Tibial nerve (tissue), 4 donors: Measurements from ENCODE around the gene SLC25A5. TPM values are rescaled to one million over a fixed set of nuclear protein-coding genes. Genes with fewer than 3 reads are reported as not detected.

ENCODE experiments used
- DNase-seq, 2 donors: peaks; one replicate each; pipeline ENCODE4 v3.0.0-alpha.2; 2019; ENCODE audit warnings: low spot score in 2 of 2
- H3K27ac ChIP-seq, 4 donors: fragments of 200-600 bp; sonication (generic) in 3 of 4; one replicate each; pipeline ENCODE4 v1.5.1; 2017 to 2019; ENCODE audit warnings: mild to moderate bottlenecking in 1 of 4
- H3K27me3 ChIP-seq, 2 donors: fragments of 200-600 bp; sonication (generic) in 1 of 2; one replicate each; pipeline versions ENCODE4 v1.5.1 to v1.6.0; 2017 to 2019
- H3K36me3 ChIP-seq, 3 donors: fragments of 200-600 bp; sonication (generic); one replicate each; pipeline ENCODE4 v1.5.1; 2018 to 2019
- H3K4me1 ChIP-seq, 4 donors: fragments of 200-600 bp; sonication (generic) in 3 of 4; one replicate each; pipeline ENCODE4 v1.5.1; 2017 to 2019
- H3K4me3 ChIP-seq, 4 donors: fragments of 200-600 bp; sonication (generic) in 3 of 4; one replicate each; pipeline ENCODE4 v1.5.1; 2017 to 2019; ENCODE audit warnings: mild to moderate bottlenecking in 1 of 4, moderate library complexity in 1 of 4
- H3K9me3 ChIP-seq, 4 donors: fragments of 200-600 bp; sonication (generic) in 3 of 4; one replicate each; pipeline ENCODE4 v1.5.1; 2017 to 2019
- EP300 ChIP-seq, 2 donors: sonication (generic); formaldehyde crosslinking; IDR thresholded peaks; one replicate each; pipeline ENCODE4 v1.6.1; 2017; ENCODE audit warnings: antibody characterized with exemption in 2 of 2, mild to moderate bottlenecking in 1 of 2
- POLR2A ChIP-seq, 2 donors: fragments of 450-650 bp; IDR thresholded peaks; one replicate each; pipeline ENCODE4 v1.6.1; 2017; ENCODE audit warnings: antibody characterized with exemption in 2 of 2, mild to moderate bottlenecking in 2 of 2, moderate library complexity in 2 of 2
- WGBS, 2 donors: methylation state at CpG; one replicate each; pipeline ENCODE4 v1.1.5; 2018; 5-methylcytosine and 5-hydroxymethylcytosine counted together
- total RNA-seq, 4 donors: library from RNA; depleted of rRNA; stranded (reverse); fragments of >200 nt; gene quantifications; one replicate each; pipeline ENCODE4 v1.1.0, GENCODE V29; 2016
- TF ChIP-seq, protein P1 (sequence below), 5 experiments: fragments of 200-600 bp in 3 of 5; fragments of 450-650 bp in 2 of 5; sonication (generic) in 3 of 5; IDR thresholded peaks; one replicate each; pipeline ENCODE4 v1.5.1; 2016 to 2019; ENCODE audit warnings: antibody characterized with exemption in 5 of 5, mild to moderate bottlenecking in 3 of 5, moderate library complexity in 2 of 5

The SLC25A5 gene
- total RNA-seq, 4 donors from 2014 or later, result 79.3 to 176 (median 93.3) TPM

DNA sequence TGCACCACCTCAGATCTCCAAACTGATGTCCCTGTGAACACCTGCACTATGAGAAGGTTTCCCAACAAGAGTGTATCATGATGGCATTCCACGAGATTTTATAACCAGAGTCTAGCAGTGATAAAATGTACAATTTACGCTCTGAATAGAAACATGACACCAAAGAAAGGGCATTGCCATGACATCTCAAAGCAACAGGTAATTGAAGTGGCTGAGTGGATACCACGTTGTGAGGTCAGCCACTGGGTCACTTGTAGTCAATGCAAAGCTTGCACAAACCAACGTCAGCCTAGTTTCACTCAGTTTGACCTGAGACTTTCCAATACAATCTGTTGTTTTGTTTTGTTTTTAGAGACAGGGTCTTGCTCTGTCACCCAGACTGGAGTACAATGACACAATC, 15.0 kb upstream of the SLC25A5 start:
- Histone ChIP-seq H3K27ac (no peak overlapping the region), H3K4me1 (no peaks in the 10 kb centered on the region), H3K36me3 (peaks cover 0 to 18% (median 0%) of the 10 kb centered on the region in 3 donors), H3K27me3 (no peaks in the 10 kb centered on the region), H3K4me3 (no peak overlapping the region), H3K9me3 (no peaks in the 10 kb centered on the region)
- TF ChIP-seq EP300 (IDR thresholded peaks at IDR 0.05), result no peak
- TF ChIP-seq POLR2A (IDR thresholded peaks at IDR 0.05), result no peak
- WGBS, 2 donors, result 66 to 70% methylated on average over 4 of the region's 4 CpGs
- DNase-seq, result no peak

DNA sequence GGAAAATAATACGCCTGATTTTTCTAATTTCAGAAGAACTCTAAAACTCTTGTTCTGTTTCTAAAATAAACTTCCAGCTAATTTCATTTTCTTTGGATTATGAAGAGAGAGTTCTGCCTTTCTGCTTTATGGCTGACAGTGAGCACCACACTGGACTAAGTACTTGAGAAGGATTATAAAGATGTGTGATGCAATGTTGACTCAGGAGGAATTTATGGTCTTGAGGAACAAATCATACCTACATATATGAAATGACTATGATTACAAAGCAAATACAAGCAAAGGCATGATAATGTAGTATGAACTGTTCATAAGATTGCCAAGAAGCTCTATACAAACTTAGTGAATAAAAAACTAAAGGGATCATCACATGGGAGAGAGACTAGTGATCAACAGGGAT, 13.0 kb upstream of the SLC25A5 start:
- Histone ChIP-seq H3K4me3 (no peak overlapping the region), H3K27ac (no peak overlapping the region), H3K36me3 (peaks cover 0 to 18% (median 0%) of the 10 kb centered on the region in 3 donors), H3K27me3 (no peaks in the 10 kb centered on the region), H3K9me3 (no peaks in the 10 kb centered on the region), H3K4me1 (no peaks in the 10 kb centered on the region)
- no peak for DNase-seq
- 91 to 95% methylated on average over 1 of the region's 1 CpG for WGBS, 2 donors
- TF ChIP-seq, protein P1, sequence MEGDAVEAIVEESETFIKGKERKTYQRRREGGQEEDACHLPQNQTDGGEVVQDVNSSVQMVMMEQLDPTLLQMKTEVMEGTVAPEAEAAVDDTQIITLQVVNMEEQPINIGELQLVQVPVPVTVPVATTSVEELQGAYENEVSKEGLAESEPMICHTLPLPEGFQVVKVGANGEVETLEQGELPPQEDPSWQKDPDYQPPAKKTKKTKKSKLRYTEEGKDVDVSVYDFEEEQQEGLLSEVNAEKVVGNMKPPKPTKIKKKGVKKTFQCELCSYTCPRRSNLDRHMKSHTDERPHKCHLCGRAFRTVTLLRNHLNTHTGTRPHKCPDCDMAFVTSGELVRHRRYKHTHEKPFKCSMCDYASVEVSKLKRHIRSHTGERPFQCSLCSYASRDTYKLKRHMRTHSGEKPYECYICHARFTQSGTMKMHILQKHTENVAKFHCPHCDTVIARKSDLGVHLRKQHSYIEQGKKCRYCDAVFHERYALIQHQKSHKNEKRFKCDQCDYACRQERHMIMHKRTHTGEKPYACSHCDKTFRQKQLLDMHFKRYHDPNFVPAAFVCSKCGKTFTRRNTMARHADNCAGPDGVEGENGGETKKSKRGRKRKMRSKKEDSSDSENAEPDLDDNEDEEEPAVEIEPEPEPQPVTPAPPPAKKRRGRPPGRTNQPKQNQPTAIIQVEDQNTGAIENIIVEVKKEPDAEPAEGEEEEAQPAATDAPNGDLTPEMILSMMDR (IDR thresholded peaks at IDR 0.05), result no peak
- TF ChIP-seq EP300 (IDR thresholded peaks at IDR 0.05) (no peak), POLR2A (IDR thresholded peaks at IDR 0.05) (no peak)

DNA sequence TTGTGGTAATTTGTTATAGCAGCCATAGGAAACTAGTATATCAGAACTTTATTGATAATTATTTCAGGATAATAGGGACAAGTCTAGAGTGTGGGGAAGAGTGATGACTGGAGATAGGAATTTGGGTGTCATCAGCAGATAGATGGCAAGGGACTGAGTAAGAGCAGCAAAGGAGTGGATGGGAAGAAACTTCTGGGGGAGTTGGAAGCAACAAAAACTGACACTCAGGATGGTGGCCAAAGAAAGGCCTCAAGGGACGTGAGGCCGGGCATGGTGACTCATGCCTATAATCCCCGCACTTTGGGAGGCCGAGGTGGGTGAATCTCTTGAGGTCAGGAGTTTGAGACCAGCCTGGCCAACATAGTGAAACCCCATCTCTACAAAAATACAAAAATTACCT, 9.1 kb upstream of the SLC25A5 start:
- TF ChIP-seq POLR2A (IDR thresholded peaks at IDR 0.05), result no peak
- no peak for TF ChIP-seq EP300 (IDR thresholded peaks at IDR 0.05)
- TF ChIP-seq, protein P1 (IDR thresholded peaks at IDR 0.05), result no peak
- no peak overlapping the region for H3K4me3 ChIP-seq
- 78 to 89% methylated on average over 3 to 4 of the region's 4 CpGs for WGBS, 2 donors
- H3K36me3 ChIP-seq, result no peaks in the 10 kb centered on the region
- no peaks in the 10 kb centered on the region for H3K4me1 ChIP-seq
- no peak for DNase-seq
- no peaks in the 10 kb centered on the region for H3K9me3 ChIP-seq
- H3K27me3 ChIP-seq, result no peaks in the 10 kb centered on the region
- H3K27ac ChIP-seq, result no peak overlapping the region

DNA sequence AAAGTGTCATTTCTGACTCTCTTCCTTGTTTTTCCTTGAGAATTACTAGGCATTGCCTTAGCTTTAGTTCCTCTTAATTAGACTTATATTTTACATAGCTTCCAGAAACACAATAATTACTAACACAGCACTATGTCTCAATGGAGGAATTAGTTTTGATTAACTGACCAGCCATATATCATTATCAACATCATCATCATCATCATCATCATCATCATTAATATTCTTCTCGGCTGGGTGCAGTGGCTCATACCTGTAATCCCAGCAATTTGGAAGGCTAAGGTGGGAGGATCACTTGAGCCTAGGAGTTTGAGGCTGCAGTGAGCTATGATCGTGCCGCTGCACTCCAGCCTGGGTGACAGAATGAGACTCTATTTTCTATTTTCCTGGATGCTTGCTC, 2.7 kb upstream of the SLC25A5 start:
- TF ChIP-seq, protein P1 (IDR thresholded peaks at IDR 0.05), result no peak
- TF ChIP-seq EP300 (IDR thresholded peaks at IDR 0.05) (no peak), POLR2A (IDR thresholded peaks at IDR 0.05) (no peak)
- WGBS, 2 donors, result 85 to 92% methylated on average over 3 of the region's 3 CpGs
- peaks cover 0 to 8% (median 0%) of the 10 kb centered on the region in 3 donors for H3K36me3 ChIP-seq

DNA sequence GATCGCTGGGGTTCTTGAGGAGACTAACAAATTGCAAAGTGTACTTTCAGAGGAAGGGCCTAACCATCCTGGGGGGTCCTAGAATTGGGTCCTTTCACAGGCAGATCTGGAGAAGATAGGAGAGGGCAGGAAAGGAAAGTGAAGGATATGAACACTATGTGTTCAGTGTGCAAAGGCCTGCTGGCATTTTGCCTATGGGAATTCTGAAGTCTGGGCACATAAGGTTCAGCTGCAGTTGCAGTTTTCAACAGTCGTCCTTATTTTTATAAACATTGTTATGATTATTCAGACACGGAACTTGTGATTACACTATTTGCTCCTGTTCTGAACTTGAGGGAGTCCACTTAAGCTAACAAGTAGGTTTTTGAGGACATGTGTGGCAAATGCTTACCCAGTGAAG, 1.3 kb upstream of the SLC25A5 start:
- no peak for TF ChIP-seq POLR2A (IDR thresholded peaks at IDR 0.05)
- no peak for TF ChIP-seq EP300 (IDR thresholded peaks at IDR 0.05)
- TF ChIP-seq, protein P1 (IDR thresholded peaks at IDR 0.05), result no peak
- H3K4me3 ChIP-seq, result no peak overlapping the region
- H3K9me3 ChIP-seq, result no peaks in the 10 kb centered on the region
- H3K36me3 ChIP-seq, result peaks cover 0 to 13% (median 0%) of the 10 kb centered on the region in 3 donors
- peaks cover 0 to 9% (median 0%) of the 10 kb centered on the region in 4 donors for H3K4me1 ChIP-seq
- no peak for DNase-seq
- WGBS, 2 donors, result 54 to 72% methylated on average over 3 of the region's 3 CpGs
- no peaks in the 10 kb centered on the region for H3K27me3 ChIP-seq
- H3K27ac ChIP-seq, result no peak overlapping the region

More for the DNA sequence above, 2.7 kb upstream of the SLC25A5 start:
- DNase-seq, result no peak
- Histone ChIP-seq H3K4me3 (no peak overlapping the region), H3K4me1 (peaks cover 0 to 9% (median 0%) of the 10 kb centered on the region in 4 donors), H3K27me3 (no peaks in the 10 kb centered on the region), H3K27ac (no peak overlapping the region), H3K9me3 (no peaks in the 10 kb centered on the region)

DNA sequence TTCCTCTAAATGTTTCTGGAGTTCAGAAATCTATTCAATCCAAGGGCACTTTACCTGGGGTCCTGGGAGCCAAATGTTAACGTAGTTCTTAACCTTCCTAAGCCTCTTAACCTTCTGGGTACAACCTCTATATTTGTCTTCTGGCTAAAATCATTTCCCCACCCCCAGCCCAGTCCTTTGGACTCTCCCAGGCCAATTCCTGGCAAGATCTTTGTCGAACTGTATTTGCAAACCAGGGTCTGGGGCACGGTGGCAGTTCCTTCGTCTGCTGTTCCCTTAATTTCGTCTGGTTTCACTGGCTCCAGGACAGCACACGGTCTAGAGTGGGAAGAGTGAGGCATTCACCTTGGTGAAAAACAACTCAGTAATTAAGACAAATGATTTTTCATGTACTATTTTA, 811 bp upstream of the SLC25A5 start:
- peaks cover 0 to 9% (median 0%) of the 10 kb centered on the region in 4 donors for H3K4me1 ChIP-seq
- no peak for DNase-seq
- H3K27ac ChIP-seq, result peak overlapping the region in 2 of 4 donors; percentile 55 to 91
- no peaks in the 10 kb centered on the region for H3K9me3 ChIP-seq
- TF ChIP-seq EP300 (IDR thresholded peaks at IDR 0.05) (no peak), POLR2A (IDR thresholded peaks at IDR 0.05) (no peak)
- TF ChIP-seq, protein P1 (IDR thresholded peaks at IDR 0.05), result no peak
- no peaks in the 10 kb centered on the region for H3K27me3 ChIP-seq
- WGBS, 2 donors, result 79 to 86% methylated on average over 6 of the region's 6 CpGs
- no peak overlapping the region for H3K4me3 ChIP-seq
- peaks cover 0 to 13% (median 0%) of the 10 kb centered on the region in 3 donors for H3K36me3 ChIP-seq
